GM10266 (cell line): ENCODE measurements around the gene HIC1.
A peak's percentile ranks its signal among the peaks of the same experiment; 100 is the strongest.

ENCODE experiments used
- DNase-seq: peaks from one replicate; pipeline ENCODE4 v3.0.0; 2012; ENCODE audit errors: extremely low spot score
- CTCF ChIP-seq: IDR thresholded peaks from 2 replicates; pipeline ENCODE4 v1.5.1; 2012; ENCODE audit warnings: mild to moderate bottlenecking, low read depth; ENCODE audit not compliant: control insufficient read depth, insufficient read depth; ENCODE audit errors: missing control alignments

The HIC1 gene

GRCh38 chr17:2064980-2065785 lies 10.3 kb downstream of the HIC1 start:
- peak; percentile 58 for TF ChIP-seq CTCF
- peak; percentile 80 for DNase-seq

GRCh38 chr17:2065949-2066400 lies 11.1 kb downstream of the HIC1 start:
- TF ChIP-seq CTCF: no peak
- DNase-seq: no peak

- DNase-seq: no peak
- no peak for TF ChIP-seq CTCF
Measured at GRCh38 chr17:2067048-2067561, 12.2 kb downstream of the HIC1 start.

GRCh38 chr17:2067608-2068024 lies 12.7 kb downstream of the HIC1 start:
- TF ChIP-seq CTCF: no peak
- DNase-seq: no peak

GRCh38 chr17:2068031-2068518 lies 13.2 kb downstream of the HIC1 start:
- TF ChIP-seq CTCF: no peak
- no peak for DNase-seq

- DNase-seq: no peak
Measured at GRCh38 chr17:2068519-2069051, 13.7 kb downstream of the HIC1 start.

More at GRCh38 chr17:2068519-2069051, 13.7 kb downstream of the HIC1 start:
- no peak for TF ChIP-seq CTCF
